HG03469 (cell line): Measurements from ENCODE around the gene ARHGAP8.

Experiments used
- ATAC-seq: cut with Tn5 transposase; IDR thresholded peaks from one replicate; pipeline ENCODE4 v1.9.1; 2021; ENCODE audit warnings: mild to moderate bottlenecking, moderate library complexity, moderate number of reproducible peaks; ENCODE audit not compliant: unreplicated experiment

The ARHGAP8 gene

DNA sequence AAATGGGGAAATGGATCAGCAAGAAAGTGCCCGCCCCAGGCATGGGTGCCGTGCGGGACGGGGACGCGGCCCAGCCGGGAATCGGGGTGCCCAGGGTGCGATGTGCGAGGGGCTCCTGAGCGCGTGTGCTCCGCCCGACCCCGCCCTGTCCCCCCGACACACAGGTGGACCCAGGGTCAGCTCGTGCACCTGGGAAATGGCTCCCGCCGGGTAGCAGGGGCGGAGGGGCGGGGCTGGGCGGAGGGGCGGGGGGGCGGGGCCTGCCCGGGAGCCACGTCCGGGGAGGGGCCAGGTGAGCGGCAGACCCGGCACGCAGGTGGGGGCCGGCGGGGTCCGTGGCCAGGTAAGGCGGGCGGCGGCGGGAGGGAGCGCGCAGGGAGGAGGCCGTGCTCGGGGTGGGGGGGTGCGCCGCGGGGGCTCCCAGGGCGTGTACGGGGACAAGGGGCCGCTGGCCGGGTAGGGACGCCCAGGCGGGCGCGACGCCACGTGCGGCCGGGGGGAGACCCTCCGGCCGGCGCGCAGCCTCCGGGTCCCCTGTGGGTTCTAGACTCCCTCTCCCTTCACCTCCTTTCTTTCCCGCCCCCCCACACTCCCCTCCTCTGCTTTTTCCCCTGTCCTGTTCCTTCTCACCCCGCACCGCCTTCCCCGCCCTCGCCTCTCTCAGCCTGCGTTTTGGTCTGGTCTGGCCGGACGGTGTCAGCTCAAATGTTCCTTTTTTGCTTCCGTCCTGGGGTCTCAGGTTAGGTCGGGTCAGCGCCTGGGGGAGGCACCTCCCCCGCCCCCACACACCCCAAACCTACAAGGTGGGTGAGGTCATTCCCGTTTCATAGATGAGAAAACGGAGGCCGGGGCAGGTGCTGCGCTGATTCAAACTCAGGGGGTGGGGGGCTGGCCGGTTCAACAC lies at the start of gene ARHGAP8:
ARHGAP8 (plus strand) TSS at position 291 of the 904 bp plus-strand sequence. CDS start 33,953 bp downstream, outside the sequence.
- no peak for ATAC-seq

DNA sequence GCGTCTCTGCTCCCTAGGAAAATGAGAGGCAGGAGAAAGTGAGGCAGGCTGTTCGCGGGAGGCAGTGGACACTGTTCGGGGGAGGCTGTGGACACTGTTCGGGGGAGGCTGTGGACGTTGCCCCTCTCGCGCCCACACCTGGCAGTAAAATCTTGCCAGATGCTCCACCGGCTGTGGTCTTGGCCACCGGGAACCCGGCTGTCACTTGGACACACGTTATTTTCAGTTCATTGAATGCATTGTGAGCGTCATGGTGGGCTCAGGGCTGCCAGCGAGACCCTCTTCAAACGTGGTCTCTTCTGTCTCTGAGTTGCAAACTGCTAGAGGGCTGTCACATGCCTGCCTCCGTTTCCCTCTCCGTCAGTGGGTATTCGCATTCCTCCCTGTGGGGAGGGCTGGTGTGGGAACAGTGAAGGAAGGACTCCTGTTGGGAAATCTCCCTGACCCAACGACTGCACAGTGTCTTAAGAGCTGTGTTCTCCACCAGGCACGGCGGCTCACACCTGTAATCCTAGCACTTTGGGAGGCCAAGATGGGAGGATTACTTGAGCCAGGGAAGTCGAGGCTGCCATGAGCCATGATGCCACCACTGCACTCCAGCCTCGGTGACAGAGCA lies 49.0 kb upstream of the ARHGAP8 start:
- no peak for ATAC-seq

DNA sequence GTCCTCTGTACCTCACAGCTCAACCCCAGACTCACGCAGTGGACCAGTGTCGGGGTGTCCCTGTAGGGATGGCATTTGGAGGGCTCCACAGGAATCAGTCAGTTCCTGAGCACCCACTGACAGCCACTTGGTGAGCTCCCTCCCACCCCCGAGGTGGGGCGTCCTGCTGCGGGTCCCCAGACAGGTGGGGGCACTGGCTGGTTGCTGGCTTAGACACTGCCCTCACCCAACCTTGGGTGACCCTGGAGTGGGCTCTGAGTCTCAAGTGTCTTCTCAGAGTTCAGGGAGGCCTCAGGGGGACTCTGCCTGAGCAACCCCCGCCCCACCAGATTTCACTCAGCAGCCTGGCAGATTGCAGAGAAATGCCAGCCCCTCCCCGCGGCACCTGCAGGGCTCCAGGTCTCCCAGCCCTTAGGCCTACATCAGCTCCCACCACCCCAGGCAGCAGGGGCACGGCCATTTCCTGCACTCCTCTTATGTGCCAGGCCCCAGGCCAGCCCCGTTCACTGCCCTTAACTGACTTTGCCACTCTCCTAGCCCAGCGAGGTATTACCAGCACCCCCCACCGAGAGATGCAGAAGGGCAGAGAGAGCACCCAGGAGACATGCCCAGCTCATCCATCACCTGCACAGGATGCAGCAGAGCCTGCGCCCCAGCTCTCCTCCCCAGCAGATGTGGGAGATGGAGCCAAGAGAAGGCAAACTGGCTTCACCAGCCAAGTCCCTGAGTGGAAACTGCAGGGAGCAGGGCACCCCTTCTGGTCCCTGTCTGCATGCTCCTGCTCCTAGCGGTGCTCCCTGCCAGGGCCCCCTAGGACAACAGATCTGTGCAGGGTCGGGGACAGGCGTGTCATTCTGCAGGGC lies 48.0 kb upstream of the ARHGAP8 start:
- ATAC-seq = no peak

DNA sequence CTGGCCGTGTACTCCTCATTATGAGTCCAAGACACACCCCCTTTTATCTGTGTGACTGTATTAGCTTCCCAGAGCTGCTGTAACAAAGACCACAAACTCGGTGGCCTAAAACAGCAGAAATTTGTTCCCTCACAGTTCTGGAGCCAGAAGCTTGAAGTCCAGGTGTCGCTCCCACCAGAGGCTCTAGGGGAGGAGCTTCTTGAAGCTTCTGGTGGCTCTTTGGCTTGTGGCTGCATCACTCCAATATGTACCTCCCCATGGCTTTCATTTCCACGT lies 47.4 kb upstream of the ARHGAP8 start:
- ATAC-seq = no peak

- no peak for ATAC-seq
These were observed 45.9 kb upstream of the ARHGAP8 start for GRCh38 chr22:44706488-44706887.

DNA sequence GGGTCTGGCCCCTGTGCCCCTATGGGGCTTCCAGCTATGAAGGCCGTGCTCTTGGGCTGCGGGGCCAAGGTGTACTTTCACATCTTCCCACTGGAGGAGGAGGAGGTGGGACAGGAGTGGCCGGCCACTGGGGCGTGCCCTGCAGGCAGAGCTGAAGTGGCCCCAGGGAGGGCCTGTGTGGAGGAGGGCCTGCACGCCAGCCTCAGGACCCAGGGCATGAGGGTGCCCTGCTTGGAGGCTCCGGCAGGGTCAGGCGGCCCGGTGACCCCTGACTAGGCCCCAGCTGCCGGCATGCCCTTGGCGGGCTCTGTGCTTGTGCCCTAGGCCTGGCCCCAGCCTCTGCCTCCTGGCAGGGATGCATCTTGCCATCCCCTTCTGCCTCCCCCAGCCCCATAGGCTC lies 45.2 kb upstream of the ARHGAP8 start:
- ATAC-seq = no peak

- no peak for ATAC-seq
These were observed 44.6 kb upstream of the ARHGAP8 start for GRCh38 chr22:44707752-44708151.

GRCh38 chr22:44709881-44710392 lies 42.4 kb upstream of the ARHGAP8 start:
- ATAC-seq = no peak

DNA sequence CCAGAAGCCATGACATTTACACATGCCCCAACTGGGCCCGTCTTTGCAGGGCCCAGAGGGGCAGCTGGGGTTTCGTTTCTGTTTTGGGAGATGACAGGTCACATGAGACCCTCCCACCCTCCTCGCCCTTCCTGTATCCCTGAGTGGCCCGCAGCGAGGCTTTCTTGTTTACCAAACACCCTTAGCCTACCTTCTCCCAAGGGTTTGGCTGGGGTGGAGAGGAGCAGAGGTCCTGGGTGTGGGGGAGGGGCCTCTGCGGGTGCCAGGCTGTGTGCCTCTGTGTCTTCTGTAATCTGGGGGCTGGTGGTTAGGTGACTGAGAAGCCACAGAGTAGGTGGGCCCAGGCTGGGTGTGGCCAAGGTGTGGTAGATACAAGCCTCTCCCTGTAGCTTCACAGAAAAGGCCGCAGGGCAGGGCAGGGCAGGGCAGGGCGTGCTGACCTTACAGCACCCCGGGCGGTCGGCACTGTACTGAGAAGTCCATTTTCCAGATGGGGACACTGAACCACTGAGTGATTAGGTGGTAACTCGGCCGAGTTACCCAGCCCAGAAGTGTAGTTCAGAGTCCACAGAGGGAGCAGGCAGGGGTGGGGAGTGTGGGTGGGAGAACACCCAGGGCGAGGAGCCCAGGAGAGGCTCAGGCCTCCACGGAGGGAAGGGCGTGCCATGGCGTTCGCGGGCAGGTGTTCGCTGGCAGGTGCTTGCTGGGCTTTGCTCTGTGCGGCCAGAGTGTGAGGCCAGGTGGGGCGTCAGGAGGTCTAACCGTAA lies 41.7 kb upstream of the ARHGAP8 start:
- ATAC-seq = no peak

DNA sequence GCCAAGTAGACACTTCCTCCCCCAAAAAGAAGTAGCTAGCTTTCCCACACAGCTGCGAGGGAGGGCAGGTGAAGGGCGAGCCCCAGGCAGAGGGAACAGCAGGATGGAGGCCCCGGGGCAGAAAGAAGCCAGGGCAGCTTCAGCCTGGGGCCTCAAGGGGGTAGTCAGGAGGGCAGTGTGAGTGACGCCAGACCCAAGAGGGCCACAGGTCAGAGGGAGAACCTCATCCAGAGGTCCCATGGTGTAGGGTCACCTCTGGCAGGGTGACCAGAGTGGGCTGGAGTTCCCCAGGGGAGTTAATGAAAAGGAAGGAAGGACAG lies 41.2 kb upstream of the ARHGAP8 start:
- ATAC-seq = no peak

DNA sequence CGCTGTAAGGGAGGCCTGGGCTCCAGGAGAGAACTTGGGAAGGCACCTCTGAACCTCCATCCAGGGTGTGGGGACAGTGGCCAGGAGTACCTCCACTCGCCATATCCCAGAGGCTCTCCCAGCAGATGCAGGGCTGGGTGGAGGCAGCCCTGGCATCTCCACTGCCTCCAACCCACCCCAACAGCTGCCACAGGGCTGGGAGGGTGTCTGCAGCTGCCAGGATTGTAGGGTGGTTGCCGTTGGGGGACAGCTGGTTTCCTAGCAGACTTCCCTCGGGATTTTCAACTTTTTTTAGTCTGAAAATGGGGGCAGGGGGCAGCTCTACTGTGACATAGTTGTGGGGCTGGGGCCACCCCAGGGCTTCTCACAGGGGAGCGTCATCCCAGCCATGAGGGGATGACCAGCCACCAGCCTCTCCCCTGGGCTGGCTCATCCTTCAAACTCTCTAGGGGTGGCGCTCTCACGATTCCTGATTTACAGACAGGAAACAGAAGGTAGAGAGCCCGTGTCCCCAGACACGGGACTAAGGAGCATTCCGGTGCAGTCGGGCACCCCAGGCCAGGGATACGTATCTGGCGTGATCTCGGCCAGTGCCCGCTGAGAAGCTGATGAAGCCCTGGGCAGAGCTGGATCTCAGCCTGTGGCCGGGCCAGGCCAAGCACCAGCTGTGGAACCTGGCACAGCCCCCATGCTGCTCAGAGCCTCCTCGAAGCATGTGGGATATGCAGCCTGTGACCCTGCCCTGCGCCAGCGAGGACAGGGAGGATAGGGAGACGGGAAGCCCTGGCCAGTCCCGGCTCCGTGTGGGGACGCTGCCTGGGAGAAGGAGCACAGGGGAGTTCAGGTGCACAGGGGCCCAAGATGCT lies 40.5 kb upstream of the ARHGAP8 start:
- no peak for ATAC-seq

- ATAC-seq = no peak
These were observed 39.4 kb upstream of the ARHGAP8 start for GRCh38 chr22:44712962-44713361.

DNA sequence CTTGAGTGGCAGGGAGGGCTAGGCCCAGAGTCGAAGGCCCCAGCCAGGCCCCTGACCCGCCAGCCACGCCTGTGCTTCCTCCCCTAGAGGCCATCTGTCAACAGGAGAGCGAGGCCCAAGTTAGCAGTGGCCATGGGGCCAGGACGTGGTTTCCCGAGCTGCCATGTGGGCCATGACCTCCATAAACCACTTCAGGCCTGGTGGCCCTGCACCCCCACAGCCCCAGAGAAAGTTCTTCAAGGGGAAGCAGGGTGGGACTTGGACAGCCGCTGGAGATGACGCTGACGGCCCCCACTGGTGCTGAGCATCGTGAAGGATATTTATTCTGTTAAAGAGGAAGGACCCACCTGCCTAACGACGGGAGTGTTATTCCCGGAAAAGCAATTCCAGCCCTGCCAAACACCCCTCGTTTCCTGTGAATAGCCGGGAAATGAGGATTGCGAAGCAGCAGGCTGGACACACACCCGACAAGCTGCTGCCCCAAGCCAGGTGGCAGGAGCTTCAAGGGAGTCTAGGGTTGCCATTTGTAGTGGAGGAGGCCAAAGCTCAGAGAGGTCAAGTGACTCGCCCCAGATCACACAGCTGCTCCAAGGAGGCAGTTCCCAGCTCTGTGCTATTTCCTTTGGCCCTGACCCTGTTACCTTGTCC lies 37.5 kb upstream of the ARHGAP8 start:
- ATAC-seq = no peak

DNA sequence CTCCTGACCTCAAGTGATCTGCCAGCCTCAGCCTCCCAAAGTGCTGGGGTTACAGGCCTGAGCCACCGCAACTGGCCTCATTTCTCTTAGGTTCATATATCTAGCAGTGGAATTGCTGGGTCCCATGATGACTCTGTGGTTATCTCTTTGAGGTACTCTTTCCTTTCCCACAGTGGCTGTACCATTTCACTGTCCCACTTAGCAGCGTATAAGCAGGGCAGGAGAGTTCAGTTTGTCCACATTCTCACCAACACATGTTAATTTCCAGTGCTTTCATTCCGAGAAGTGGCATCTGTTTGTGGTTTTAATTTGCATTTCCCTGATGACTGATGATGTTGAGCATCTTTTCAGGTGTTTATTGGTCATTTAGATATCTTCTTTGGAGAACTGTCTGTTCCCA lies 34.0 kb upstream of the ARHGAP8 start:
- no peak for ATAC-seq

GRCh38 chr22:44719586-44720368 lies 32.6 kb upstream of the ARHGAP8 start:
- ATAC-seq = no peak

- ATAC-seq = no peak
These were observed 31.2 kb upstream of the ARHGAP8 start for GRCh38 chr22:44721213-44721612.

GRCh38 chr22:44722611-44723010 lies 29.8 kb upstream of the ARHGAP8 start:
- ATAC-seq = no peak

GRCh38 chr22:44723801-44724200 lies 28.6 kb upstream of the ARHGAP8 start:
- no peak for ATAC-seq

DNA sequence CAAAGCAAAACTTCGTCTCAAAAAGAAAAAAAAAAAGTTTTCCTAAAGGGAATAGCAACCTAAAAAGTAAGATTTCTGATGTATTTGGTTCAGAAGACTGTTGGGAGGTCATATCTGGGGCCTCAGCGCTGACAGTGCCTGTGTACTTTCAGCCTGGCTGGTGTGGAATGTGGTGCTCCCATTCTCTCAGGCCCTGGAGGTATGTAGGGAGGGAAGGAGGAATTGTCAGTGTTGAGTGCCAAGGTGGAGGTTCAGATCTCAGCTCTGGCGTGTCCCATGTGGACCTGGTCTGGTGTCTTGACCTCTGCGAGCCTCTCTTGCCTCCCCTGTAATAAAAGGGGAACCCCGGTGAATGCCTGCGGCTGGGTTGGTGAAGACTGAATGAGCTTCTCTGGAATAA lies 28.0 kb upstream of the ARHGAP8 start:
- ATAC-seq = no peak
